Stimulated activated memory B cell treated with anti-CD40 and anti-IgM and Interleukin-4, amounts not matched to agents 10 μg/mL and 1 μg/mL and 100 μg/mL, for 72 hours (primary cell): ENCODE data around the gene TMEM132A.
A peak's percentile ranks its signal among the peaks of the same experiment; 100 is the strongest.

ENCODE experiments used
- ATAC-seq: fragments of 150-1000 bp; cut with Tn5 transposase; 2 replicates; pipeline ENCODE4 v1.10.0; 2021
- H3K27ac Mint-ChIP-seq: one replicate; pipeline ENCODE4 v1.8.0; 2022; ENCODE audit warnings: mild to moderate bottlenecking, mixed read lengths
- H3K27me3 Mint-ChIP-seq: one replicate; pipeline ENCODE4 v1.8.0; 2022; ENCODE audit warnings: mixed read lengths
- H3K36me3 Mint-ChIP-seq: one replicate; pipeline ENCODE4 v1.8.0; 2022; ENCODE audit warnings: mixed read lengths
- H3K4me1 Mint-ChIP-seq: one replicate; pipeline ENCODE4 v1.8.0; 2022; ENCODE audit warnings: mixed read lengths
- H3K4me3 Mint-ChIP-seq: one replicate; pipeline ENCODE4 v1.8.0; 2022; ENCODE audit warnings: mild to moderate bottlenecking, moderate library complexity, mixed read lengths
- H3K9me3 Mint-ChIP-seq: one replicate; pipeline ENCODE4 v1.8.0; 2022; ENCODE audit warnings: mixed read lengths

Gene TMEM132A

DNA sequence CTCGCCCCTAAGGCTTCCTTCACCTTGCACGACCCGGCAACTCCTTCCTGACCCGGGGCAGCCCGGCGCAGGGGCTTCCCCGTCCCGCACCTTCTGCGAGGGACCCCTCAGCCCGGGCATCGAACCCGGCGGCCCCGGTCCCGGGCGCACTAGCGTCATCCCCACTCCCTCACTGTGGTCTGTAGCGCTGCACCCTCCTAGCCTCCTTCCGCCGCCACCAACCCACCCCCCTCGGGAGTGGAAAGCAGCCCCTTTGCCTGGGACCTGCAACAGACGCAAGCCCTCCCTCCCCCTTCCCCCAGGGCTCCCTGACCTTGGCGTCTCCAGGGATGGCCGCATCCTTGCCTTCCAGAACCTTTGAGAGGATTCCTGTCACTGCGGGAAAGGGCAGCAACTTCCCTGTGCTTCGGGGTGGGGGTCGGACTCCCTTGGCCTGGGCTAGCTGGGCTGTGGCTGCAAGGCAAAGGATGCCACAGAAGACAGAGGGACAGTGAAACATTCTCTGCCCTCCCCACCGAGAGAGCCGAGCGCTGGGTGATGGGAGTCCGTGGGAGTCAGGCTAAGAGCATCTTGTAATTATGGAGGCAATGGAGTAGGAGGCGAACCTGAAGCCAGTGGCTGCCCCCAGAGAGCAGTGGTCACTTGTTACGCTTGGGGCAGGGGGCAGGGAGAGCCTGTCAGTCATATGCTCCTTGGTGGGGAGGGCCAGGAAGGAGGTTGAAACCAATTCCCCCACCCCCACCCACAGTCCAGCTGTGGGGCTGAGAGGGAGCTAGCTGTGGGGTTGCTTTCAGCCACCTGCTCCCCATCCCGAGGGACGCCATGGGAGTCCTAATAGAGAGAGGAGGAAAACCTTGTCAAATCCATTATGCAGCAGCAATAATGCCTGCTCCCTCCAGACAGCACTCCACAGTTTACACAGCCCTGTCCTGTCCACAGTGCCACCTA, 920 bp downstream of the TMEM132A start:
- Mint-ChIP-seq H3K9me3 (no peaks in the 10 kb centered on the region), H3K4me1 (peaks cover 60% of the 10 kb centered on the region), H3K36me3 (peaks cover 31% of the 10 kb centered on the region), H3K27ac (peak overlapping the region; percentile 21), H3K27me3 (no peaks in the 10 kb centered on the region), H3K4me3 (peak overlapping the region; percentile 75)
- ATAC-seq = peak; percentile 40

DNA sequence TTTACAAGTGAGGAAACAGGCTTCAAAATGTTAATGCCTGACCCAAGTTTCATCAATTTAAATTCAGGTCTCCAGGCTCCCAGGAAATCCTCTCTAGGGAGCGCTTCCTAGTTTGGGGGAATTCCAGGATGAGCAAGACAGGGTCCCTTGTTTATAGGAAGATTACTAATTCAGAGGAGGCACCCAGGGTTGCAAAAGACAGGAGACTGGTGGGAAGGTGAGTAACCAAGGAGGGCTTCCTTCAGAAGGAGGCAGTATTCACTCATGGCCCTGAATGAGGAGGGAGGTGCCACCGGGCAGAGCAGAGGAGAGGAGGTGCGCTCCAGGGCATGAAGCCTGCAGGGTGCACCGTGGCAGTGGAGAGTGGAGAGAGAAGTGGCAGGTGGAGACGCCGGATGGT, 1.6 kb downstream of the TMEM132A start:
- Mint-ChIP-seq H3K9me3 (no peaks in the 10 kb centered on the region), H3K27me3 (no peaks in the 10 kb centered on the region), H3K36me3 (peaks cover 25% of the 10 kb centered on the region), H3K27ac (peak overlapping the region; percentile 21), H3K4me3 (peak overlapping the region; percentile 75), H3K4me1 (peaks cover 60% of the 10 kb centered on the region)
- ATAC-seq = no peak

DNA sequence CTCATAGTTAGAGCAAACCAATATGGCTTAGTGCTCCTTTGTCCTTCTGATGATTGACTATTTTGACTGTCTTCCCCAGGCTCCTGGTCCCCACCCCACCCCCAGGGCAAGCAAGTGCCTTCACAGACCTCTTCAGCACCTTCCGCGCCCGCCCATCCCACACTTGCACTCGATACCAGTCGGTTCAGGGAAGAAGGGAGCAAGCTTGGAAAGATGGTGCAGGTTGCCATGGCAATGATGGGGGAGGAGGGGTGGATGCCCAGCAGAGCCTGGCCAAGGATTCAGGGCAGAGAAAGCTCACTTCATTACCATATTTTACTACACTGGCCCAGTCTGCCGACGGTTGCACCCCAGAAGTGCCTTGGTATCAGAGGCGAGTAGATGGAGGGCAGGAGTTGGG, 2.2 kb downstream of the TMEM132A start:
- Mint-ChIP-seq H3K27me3 (no peaks in the 10 kb centered on the region), H3K9me3 (no peaks in the 10 kb centered on the region), H3K27ac (peak overlapping the region; percentile 21), H3K4me3 (no peak overlapping the region), H3K4me1 (peaks cover 66% of the 10 kb centered on the region), H3K36me3 (peaks cover 18% of the 10 kb centered on the region)
- no peak for ATAC-seq

DNA sequence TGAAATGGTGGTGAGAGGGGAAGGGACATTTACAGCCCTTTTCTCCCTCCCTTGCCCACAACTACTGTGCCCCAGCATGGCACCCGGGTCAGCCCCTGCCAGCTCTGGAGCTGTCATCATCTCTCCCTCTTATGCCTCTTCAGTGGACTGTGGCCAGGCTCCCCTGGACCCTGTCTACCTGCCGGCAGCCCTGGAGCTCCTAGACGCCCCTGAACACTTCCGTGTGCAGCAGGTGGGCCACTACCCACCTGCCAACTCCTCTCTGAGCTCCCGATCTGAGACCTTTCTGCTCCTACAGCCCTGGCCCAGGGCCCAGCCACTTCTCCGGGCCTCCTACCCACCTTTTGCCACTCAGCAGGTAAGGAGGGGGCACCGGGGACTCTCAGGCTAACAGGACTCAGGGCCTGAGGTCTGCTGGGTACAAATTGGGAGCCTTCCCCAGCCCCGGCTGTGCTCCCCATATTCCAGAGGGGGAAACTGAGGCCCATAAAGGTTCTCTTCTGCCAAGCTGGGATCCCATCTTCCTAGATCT, 2.9 kb downstream of the TMEM132A start:
- H3K4me1 Mint-ChIP-seq = peaks cover 72% of the 10 kb centered on the region
- H3K36me3 Mint-ChIP-seq = peaks cover 12% of the 10 kb centered on the region
- H3K27ac Mint-ChIP-seq = peak overlapping the region; percentile 76

DNA sequence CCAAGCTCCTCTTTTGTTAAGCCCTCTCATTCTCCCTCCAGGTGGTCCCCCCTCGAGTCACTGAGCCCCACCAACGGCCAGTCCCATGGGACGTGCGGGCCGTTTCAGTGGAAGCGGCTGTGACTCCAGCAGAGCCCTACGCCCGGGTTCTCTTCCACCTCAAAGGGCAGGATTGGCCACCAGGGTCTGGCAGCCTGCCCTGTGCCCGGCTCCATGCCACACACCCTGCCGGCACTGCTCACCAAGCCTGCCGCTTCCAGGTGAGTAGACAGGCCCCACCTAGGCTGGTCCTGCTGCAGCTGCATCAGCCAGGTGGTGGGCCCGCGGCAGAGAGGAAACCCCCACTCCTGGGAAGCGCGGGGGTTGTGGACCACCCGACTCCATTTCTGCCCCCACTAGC, 3.3 kb downstream of the TMEM132A start:
- ATAC-seq = no peak
- H3K36me3 Mint-ChIP-seq = peaks cover 7% of the 10 kb centered on the region
- no peaks in the 10 kb centered on the region for H3K27me3 Mint-ChIP-seq
- H3K27ac Mint-ChIP-seq = peak overlapping the region; percentile 76
- H3K4me3 Mint-ChIP-seq = no peak overlapping the region
- no peaks in the 10 kb centered on the region for H3K9me3 Mint-ChIP-seq
- H3K4me1 Mint-ChIP-seq = peaks cover 72% of the 10 kb centered on the region

More for the DNA sequence above, 2.9 kb downstream of the TMEM132A start:
- H3K4me3 Mint-ChIP-seq = no peak overlapping the region
- H3K27me3 Mint-ChIP-seq = no peaks in the 10 kb centered on the region
- H3K9me3 Mint-ChIP-seq = no peaks in the 10 kb centered on the region
- ATAC-seq = no peak

DNA sequence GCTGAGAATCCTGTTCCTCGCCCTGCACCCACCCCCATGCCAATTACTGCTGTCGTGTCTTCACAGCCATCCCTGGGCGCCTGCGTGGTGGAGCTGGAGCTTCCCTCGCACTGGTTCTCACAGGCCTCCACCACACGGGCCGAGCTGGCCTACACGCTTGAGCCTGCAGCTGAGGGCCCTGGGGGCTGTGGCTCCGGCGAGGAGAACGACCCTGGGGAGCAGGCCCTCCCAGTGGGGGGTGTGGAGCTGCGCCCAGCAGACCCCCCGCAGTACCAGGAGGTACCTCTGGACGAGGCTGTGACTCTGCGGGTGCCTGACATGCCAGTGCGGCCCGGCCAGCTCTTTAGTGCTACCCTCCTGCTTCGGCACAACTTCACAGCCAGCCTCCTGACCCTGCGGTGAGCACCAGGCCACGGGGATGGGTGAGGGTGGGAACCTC, 4.3 kb downstream of the TMEM132A start:
- no peak for ATAC-seq
- no peaks in the 10 kb centered on the region for H3K27me3 Mint-ChIP-seq
- no peaks in the 10 kb centered on the region for H3K9me3 Mint-ChIP-seq
- peaks cover under 1% of the 10 kb centered on the region for H3K36me3 Mint-ChIP-seq
- H3K27ac Mint-ChIP-seq = peak overlapping the region; percentile 76
- H3K4me1 Mint-ChIP-seq = peaks cover 79% of the 10 kb centered on the region
- no peak overlapping the region for H3K4me3 Mint-ChIP-seq

DNA sequence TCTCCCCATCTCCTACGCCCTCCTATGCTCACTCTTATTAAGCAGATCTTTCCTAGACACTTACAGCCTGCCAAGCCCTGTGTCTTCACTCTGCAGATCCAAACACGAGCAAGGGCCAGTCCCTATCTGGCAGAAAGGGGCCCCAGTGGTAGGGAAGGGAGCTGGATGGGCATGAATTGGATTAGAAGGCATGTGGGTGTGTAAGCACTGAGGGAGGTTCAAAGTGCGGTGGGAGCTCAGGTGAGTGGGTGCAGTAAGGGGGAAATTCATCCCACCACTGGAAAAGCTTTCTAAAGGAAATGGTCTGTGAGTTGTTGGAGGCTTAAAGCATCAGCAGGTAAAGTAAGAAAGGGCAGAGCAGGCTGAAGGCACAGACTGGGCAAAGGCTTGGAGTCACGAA, 5.5 kb downstream of the TMEM132A start:
- H3K27ac Mint-ChIP-seq = peak overlapping the region; percentile 62
- no peaks in the 10 kb centered on the region for H3K27me3 Mint-ChIP-seq
- ATAC-seq = no peak
- H3K36me3 Mint-ChIP-seq = no peaks in the 10 kb centered on the region
- H3K9me3 Mint-ChIP-seq = no peaks in the 10 kb centered on the region
- no peak overlapping the region for H3K4me3 Mint-ChIP-seq
- peaks cover 86% of the 10 kb centered on the region for H3K4me1 Mint-ChIP-seq

DNA sequence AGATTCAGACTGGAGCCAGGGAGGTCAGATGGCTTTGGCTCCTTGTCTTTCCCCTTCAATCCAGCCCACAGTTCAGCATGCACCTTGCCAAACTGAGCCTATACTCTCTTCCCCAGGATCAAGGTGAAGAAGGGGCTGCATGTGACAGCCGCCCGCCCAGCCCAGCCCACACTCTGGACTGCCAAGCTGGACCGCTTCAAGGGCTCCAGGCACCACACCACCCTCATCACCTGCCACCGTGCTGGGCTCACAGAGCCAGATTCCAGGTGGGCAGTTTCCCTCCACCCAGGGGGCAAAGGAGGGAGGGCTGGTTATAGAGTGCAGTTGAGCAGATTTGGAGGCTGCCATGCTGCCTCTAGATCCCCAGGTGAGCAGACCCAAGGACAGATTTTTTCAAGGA, 6.1 kb downstream of the TMEM132A start:
- H3K4me1 Mint-ChIP-seq = peaks cover 87% of the 10 kb centered on the region
- H3K4me3 Mint-ChIP-seq = no peak overlapping the region
- no peak for ATAC-seq
- peaks cover under 1% of the 10 kb centered on the region for H3K36me3 Mint-ChIP-seq
- no peaks in the 10 kb centered on the region for H3K27me3 Mint-ChIP-seq
- no peaks in the 10 kb centered on the region for H3K9me3 Mint-ChIP-seq
- peak overlapping the region; percentile 62 for H3K27ac Mint-ChIP-seq

DNA sequence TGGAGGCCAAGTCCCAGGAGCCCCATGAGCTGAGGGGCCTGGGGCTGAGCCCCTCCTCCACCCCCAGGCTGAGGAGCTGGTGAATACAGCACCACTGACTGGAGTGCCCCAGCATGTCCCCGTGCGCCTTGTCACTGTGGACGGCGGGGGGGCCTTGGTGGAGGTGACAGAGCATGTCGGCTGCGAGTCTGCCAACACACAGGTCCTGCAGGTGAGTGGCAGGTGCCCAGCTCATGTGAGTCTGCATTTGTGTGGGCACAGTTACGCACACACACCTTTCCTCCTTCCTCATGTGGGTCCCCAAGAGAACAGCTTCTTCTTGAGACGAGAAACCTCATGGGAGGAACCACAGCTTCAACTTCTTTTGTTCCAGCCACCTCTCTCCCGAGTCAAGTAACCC, 7.7 kb downstream of the TMEM132A start:
- H3K36me3 Mint-ChIP-seq = peaks cover 6% of the 10 kb centered on the region
- H3K4me1 Mint-ChIP-seq = peaks cover 81% of the 10 kb centered on the region
- peak overlapping the region; percentile 54 for H3K4me3 Mint-ChIP-seq
- no peaks in the 10 kb centered on the region for H3K27me3 Mint-ChIP-seq
- no peaks in the 10 kb centered on the region for H3K9me3 Mint-ChIP-seq
- ATAC-seq = peak; percentile 86
- H3K27ac Mint-ChIP-seq = peak overlapping the region; percentile 62

DNA sequence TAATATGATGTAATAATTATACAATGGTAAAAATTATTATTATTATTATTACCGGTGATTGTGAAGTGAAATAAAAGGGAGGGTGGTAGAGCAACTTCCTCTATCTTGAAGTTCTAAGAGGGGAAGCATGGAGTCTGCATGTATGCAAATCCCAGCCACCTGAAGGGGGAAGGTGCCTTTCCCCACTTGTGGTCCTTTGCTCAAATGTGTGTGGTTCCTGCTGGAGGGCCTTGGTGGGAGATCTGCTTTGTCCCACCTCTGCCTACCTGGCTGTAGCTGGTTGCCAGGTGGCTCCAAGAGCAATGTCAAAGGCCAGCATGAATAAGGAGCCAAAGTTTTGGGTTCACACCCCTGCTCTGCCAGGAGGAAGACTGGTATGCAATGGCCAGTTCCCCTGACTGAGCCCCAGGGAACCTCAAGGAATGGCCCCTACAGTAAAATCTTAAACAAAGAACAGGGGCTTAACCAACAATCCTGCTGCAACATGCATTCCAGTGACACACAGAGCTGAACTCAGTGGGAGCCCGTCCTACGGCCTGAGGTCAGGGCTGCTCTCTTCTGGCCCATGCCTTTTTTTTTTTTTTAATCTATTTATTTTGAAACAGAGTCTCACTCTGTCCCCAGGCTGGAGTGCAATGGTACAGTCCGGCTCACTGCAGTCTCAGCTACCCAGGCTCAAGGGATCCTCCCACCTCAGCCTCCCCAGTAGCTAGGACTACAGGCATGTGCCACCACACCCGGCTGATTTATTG, 8.5 kb downstream of the TMEM132A start:
- no peaks in the 10 kb centered on the region for H3K9me3 Mint-ChIP-seq
- peak overlapping the region; percentile 62 for H3K27ac Mint-ChIP-seq
- ATAC-seq = peak; percentile 67
- no peaks in the 10 kb centered on the region for H3K27me3 Mint-ChIP-seq
- peaks cover 73% of the 10 kb centered on the region for H3K4me1 Mint-ChIP-seq
- H3K36me3 Mint-ChIP-seq = peaks cover 8% of the 10 kb centered on the region
- H3K4me3 Mint-ChIP-seq = no peak overlapping the region

DNA sequence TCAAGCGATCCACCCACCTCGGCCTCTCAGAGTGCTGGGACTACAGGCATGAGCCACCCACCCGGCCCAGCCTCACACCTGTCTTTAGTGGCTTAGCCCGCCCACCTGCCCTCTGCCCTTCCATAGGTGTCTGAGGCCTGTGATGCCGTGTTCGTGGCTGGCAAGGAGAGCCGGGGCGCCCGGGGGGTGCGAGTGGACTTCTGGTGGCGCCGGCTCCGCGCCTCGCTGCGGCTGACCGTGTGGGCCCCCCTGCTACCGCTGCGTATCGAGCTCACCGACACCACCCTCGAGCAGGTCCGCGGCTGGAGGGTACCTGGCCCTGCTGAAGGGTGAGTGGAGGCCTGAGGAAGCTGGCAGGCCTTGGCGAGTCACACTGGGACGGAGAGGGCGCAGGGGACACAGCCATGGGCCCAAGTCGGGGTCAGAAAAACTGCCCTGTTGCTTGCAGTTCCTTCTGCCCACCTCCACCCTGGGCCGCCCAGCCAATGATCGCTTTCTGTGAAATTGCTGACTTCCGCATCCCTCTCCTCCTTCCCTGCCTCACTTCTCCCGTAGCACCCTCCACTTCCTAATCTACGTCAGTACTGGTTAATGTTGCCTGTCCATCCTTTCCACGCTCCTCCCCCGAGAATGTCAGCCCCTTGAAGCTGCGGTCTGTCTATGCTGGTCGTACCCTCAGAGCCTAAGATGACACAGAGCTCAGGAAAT, 9.3 kb downstream of the TMEM132A start:
- H3K4me3 Mint-ChIP-seq = peak overlapping the region; percentile 52

DNA sequence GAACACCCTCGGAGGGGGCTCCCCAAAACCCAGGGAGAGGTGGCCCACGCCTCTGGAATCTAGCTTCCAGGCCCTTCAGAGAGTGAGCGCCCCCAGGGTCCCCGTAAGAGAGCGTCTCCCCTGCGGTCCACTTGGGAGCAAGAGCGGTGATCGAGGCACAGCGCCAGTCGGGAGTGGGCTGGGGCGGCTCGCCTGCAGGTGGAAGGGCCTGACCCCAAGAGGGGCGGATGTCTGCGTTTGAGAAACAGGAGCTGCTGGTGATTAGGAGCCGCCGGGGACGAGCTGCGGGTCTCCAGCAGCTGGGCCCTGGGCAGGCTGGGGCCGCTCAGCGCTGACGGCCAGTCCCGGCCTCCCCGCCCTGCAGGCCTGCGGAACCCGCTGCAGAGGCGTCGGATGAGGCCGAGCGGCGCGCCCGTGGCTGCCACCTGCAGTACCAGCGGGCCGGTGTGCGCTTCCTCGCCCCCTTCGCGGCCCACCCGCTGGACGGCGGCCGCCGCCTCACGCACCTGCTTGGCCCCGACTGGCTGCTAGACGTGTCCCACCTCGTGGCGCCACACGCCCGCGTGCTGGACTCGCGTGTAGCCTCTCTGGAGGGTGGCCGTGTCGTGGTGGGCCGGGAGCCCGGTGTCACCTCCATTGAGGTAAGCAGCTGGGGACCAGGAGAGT, 10.0 kb downstream of the TMEM132A start:
- peaks cover 21% of the 10 kb centered on the region for H3K36me3 Mint-ChIP-seq
- no peaks in the 10 kb centered on the region for H3K9me3 Mint-ChIP-seq
- H3K27me3 Mint-ChIP-seq = no peaks in the 10 kb centered on the region
- H3K4me1 Mint-ChIP-seq = peaks cover 82% of the 10 kb centered on the region
- peak overlapping the region; percentile 62 for H3K27ac Mint-ChIP-seq
- peak overlapping the region; percentile 52 for H3K4me3 Mint-ChIP-seq
- ATAC-seq = no peak

More for the DNA sequence above, 9.3 kb downstream of the TMEM132A start:
- Mint-ChIP-seq H3K36me3 (peaks cover 16% of the 10 kb centered on the region), H3K27ac (peak overlapping the region; percentile 62), H3K9me3 (no peaks in the 10 kb centered on the region), H3K27me3 (no peaks in the 10 kb centered on the region), H3K4me1 (peaks cover 80% of the 10 kb centered on the region)
- no peak for ATAC-seq

DNA sequence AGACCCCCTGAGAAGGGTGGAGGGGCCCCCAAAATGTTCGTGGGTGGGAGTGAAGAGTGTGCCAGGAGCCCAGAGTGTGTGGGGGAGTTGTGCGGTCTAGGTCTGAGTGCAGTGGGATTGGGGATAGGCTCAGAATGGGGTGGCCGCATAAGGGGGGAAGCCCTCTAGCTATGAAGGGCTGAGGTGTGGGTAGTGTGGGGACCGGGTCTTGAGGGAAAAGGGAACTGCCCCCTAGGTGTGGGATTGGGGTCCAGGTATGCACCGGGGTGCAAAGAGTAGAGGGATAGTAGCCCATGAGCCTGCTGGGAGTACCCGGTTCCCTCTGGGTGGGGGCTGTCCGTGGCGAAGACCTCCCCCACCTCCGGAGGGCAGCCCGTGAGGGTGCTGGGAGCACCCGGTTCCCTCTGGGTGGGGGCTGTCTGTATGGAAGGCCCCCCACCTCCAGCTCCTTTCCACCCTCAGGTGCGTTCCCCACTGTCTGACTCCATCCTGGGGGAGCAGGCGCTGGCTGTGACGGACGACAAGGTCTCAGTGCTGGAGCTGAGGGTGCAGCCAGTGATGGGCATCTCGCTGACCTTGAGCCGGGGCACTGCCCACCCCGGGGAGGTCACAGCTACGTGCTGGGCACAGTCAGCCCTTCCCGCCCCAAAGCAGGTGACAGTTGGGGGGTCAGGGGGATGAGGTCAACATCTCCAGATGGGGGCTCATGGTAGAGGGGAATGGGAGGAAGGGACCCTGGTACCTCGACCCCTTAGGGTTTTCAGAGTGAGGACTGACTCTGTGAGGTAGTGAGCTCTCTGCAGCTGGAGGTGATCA, 10.7 kb downstream of the TMEM132A start:
- ATAC-seq = no peak
- H3K27me3 Mint-ChIP-seq = no peaks in the 10 kb centered on the region
- H3K9me3 Mint-ChIP-seq = no peaks in the 10 kb centered on the region
- H3K36me3 Mint-ChIP-seq = peaks cover 27% of the 10 kb centered on the region
- peak overlapping the region; percentile 62 for H3K27ac Mint-ChIP-seq
- peaks cover 76% of the 10 kb centered on the region for H3K4me1 Mint-ChIP-seq
- H3K4me3 Mint-ChIP-seq = peak overlapping the region; percentile 7
